WTC11 (cell line): Measurements from ENCODE around the gene CLSTN2. TPM values are rescaled to one million over a fixed set of nuclear protein-coding genes. Genes with fewer than 3 reads are reported as not detected.

Experiments used
- ATAC-seq: fragments of 200-7000 bp; cut with Tn5 transposase; 2 replicates; pipeline ENCODE4 v1.10.0; 2021; ENCODE audit warnings: mild to moderate bottlenecking, moderate library complexity
- CTCF ChIA-PET: fragments of 300-600 bp; sonication (Branson Sonifier 250); formaldehyde crosslinking; loops from one replicate; lab custom pipeline; 2021; ENCODE audit warnings: antibody characterized with exemption; lab: Charles Lee
- POLR2A ChIA-PET: fragments of 350-600 bp; sonication (Branson Sonifier 250); formaldehyde crosslinking; loops from one replicate; lab custom pipeline; 2021; ENCODE audit warnings: antibody characterized with exemption; lab: Charles Lee
- DNase-seq: peaks from one replicate; pipeline ENCODE4 v3.0.0; 2021; ENCODE audit warnings: low spot score
- H3K27ac Mint-ChIP-seq: 2 replicates; pipeline ENCODE4 v1.8.0; 2021; ENCODE audit warnings: mixed read lengths
- H3K27me3 Mint-ChIP-seq: 2 replicates; pipeline ENCODE4 v1.8.0; 2021; ENCODE audit warnings: low read depth, mild to moderate bottlenecking, moderate library complexity, mixed read lengths
- H3K36me3 Mint-ChIP-seq: 2 replicates; pipeline ENCODE4 v1.8.0; 2021; ENCODE audit warnings: mixed read lengths
- H3K4me1 Mint-ChIP-seq: 2 replicates; pipeline ENCODE4 v1.8.0; 2022; ENCODE audit warnings: mixed read lengths
- H3K4me3 Mint-ChIP-seq: 2 replicates; pipeline ENCODE4 v1.8.0; 2021; ENCODE audit warnings: mild to moderate bottlenecking, moderate library complexity, mixed read lengths
- H3K9me3 Mint-ChIP-seq: 2 replicates; pipeline ENCODE4 v1.8.0; 2021; ENCODE audit warnings: mixed read lengths
- CBFB ChIP-seq: sonication (generic); formaldehyde crosslinking; IDR thresholded peaks from 2 replicates; pipeline ENCODE4 v1.8.1; 2022; ENCODE audit warnings: mild to moderate bottlenecking, low read depth, missing genetic modification reagents
- CTCF ChIP-seq: fragments of 200-600 bp; IDR thresholded peaks from 2 replicates; pipeline ENCODE4 v1.8.0; 2022; ENCODE audit warnings: antibody characterized with exemption
- E2F4 ChIP-seq: sonication (generic); formaldehyde crosslinking; IDR thresholded peaks from 2 replicates; pipeline ENCODE4 v1.8.1; 2022; ENCODE audit warnings: low read depth, mild to moderate bottlenecking, moderate library complexity, missing genetic modification reagents, borderline replicate concordance
- NFE2L1 ChIP-seq: sonication (generic); formaldehyde crosslinking; IDR thresholded peaks from 2 replicates; pipeline ENCODE4 v1.8.1; 2023; ENCODE audit warnings: missing genetic modification reagents
- NFYB ChIP-seq: sonication (generic); formaldehyde crosslinking; conservative IDR thresholded peaks from 2 replicates; pipeline ENCODE4 v1.8.0; 2022; ENCODE audit warnings: low read depth, missing genetic modification reagents
- RELA ChIP-seq: sonication (generic); formaldehyde crosslinking; IDR thresholded peaks from 2 replicates; pipeline ENCODE4 v1.8.1; 2022; ENCODE audit warnings: missing genetic modification reagents, mild to moderate bottlenecking, borderline replicate concordance
- SMAD3 ChIP-seq: sonication (generic); formaldehyde crosslinking; IDR thresholded peaks from 2 replicates; pipeline ENCODE4 v1.8.0; 2022; ENCODE audit warnings: missing genetic modification reagents, mild to moderate bottlenecking, borderline replicate concordance
- TEAD4 ChIP-seq: sonication (generic); formaldehyde crosslinking; IDR thresholded peaks from 2 replicates; pipeline ENCODE4 v1.8.0; 2022; ENCODE audit warnings: mild to moderate bottlenecking, missing genetic modification reagents
- TP53 ChIP-seq: sonication (generic); formaldehyde crosslinking; IDR thresholded peaks from 2 replicates; pipeline ENCODE4 v1.8.1; 2023; ENCODE audit warnings: mild to moderate bottlenecking, missing genetic modification reagents
- USF2 ChIP-seq: sonication (generic); formaldehyde crosslinking; IDR thresholded peaks from 2 replicates; pipeline ENCODE4 v1.8.1; 2023; ENCODE audit warnings: mild to moderate bottlenecking, missing genetic modification reagents, moderate library complexity
- ZNF121 ChIP-seq: sonication (generic); formaldehyde crosslinking; IDR thresholded peaks from 2 replicates; pipeline ENCODE4 v1.8.0; 2023; ENCODE audit warnings: missing genetic modification reagents
- ZNF416 ChIP-seq: fragments of 250-450 bp; sonication (Bioruptor Pico); IDR thresholded peaks from 2 replicates; pipeline ENCODE4 v1.9.0; 2021; ENCODE audit warnings: mild to moderate bottlenecking, inconsistent platforms
- ZNF532 ChIP-seq: fragments of 250-450 bp; sonication (Bioruptor Pico); IDR thresholded peaks from 2 replicates; pipeline ENCODE4 v1.9.0; 2021; ENCODE audit warnings: mild to moderate bottlenecking, borderline replicate concordance
- total RNA-seq: library from RNA; stranded (reverse); gene quantifications from 3 replicates; pipeline ENCODE4 v1.2.3, GENCODE V29; 2021
- TF ChIP-seq, protein P1 (sequence below): sonication (generic); formaldehyde crosslinking; IDR thresholded peaks from 2 replicates; pipeline ENCODE4 v1.8.0; 2022; ENCODE audit warnings: mild to moderate bottlenecking, missing genetic modification reagents

CLSTN2 gene
- total RNA-seq, 1 experiment from 2014 or later, result 0.35 TPM

- TF ChIP-seq E2F4 (CRISPR knock-in tag), result no peak
Observed at GRCh38 chr3:140244893-140245292, 309.9 kb downstream of the CLSTN2 start (continued).

GRCh38 chr3:140246578-140246977 lies 311.6 kb downstream of the CLSTN2 start:
- no peak overlapping the region for H3K4me3 Mint-ChIP-seq
- POLR2A ChIA-PET, result no interaction called here
- TF ChIP-seq NFE2L1 (CRISPR knock-in tag), result no peak
- H3K36me3 Mint-ChIP-seq, result no peaks in the 10 kb centered on the region
- no peak overlapping the region for H3K27ac Mint-ChIP-seq
- ATAC-seq (peak; percentile 85), DNase-seq (no peak)
- CTCF ChIA-PET, result no interaction called here
- peaks cover 32% of the 10 kb centered on the region for H3K4me1 Mint-ChIP-seq
- no peaks in the 10 kb centered on the region for H3K9me3 Mint-ChIP-seq
- H3K27me3 Mint-ChIP-seq, result no peaks in the 10 kb centered on the region

DNA sequence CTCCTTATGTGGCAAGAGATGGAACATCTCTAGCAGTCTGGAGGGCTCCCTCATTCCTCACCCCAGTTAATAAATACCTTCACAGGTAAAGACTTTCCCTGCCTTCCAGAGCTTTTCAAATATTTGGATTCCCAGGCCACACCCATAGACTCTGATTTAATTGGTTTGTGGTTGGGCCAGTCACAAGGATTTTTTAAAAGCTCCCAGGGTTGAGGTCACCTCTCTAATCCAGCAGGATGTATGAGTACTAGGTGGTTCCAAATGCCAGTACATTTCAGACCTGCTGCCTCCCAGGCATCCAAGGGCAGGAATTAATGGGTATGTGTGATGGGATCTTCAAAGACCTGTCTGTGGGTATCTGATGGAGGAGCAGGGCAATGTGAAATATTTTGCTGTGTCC lies 312.8 kb downstream of the CLSTN2 start:
- ChIA-PET CTCF (no interaction called here), POLR2A (no interaction called here)
- no peaks in the 10 kb centered on the region for H3K36me3 Mint-ChIP-seq
- ATAC-seq (no peak), DNase-seq (no peak)
- H3K4me1 Mint-ChIP-seq, result peaks cover 39% of the 10 kb centered on the region
- no peaks in the 10 kb centered on the region for H3K27me3 Mint-ChIP-seq
- no peak for TF ChIP-seq CTCF
- TF ChIP-seq SMAD3 (CRISPR knock-in tag), result no peak
- no peak for TF ChIP-seq RELA (CRISPR knock-in tag)
- TF ChIP-seq ZNF416, result no peak
- TF ChIP-seq ZNF532 (CRISPR knock-in tag), result no peak
- TF ChIP-seq, protein P1, sequence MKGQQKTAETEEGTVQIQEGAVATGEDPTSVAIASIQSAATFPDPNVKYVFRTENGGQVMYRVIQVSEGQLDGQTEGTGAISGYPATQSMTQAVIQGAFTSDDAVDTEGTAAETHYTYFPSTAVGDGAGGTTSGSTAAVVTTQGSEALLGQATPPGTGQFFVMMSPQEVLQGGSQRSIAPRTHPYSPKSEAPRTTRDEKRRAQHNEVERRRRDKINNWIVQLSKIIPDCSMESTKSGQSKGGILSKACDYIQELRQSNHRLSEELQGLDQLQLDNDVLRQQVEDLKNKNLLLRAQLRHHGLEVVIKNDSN (CRISPR knock-in tag), result no peak
- no peak for TF ChIP-seq TEAD4 (CRISPR knock-in tag)
- H3K9me3 Mint-ChIP-seq, result no peaks in the 10 kb centered on the region
- no peak overlapping the region for H3K4me3 Mint-ChIP-seq
- H3K27ac Mint-ChIP-seq, result no peak overlapping the region

DNA sequence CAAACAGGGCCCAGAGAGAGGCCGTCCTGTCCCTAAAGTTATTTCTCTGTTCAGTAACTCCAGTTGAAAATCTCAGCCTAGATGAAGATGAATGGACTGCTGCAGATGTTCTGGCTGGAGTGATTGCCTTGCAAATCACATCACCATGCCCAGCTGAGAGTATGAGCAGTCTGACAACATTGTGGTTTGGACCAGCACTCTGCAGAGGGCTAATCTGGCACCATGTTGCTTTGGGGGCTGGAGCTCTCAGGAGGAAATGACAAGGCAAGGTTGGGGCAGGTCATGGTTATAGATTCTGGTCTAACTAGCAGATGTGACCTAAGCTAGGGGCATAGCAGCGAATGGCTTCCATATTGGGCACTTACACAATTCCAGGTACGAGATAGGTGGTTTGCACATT lies 314.2 kb downstream of the CLSTN2 start:
- ATAC-seq (no peak), DNase-seq (no peak)
- ChIA-PET CTCF (no interaction called here), POLR2A (no interaction called here)
- H3K4me3 Mint-ChIP-seq, result no peak overlapping the region
- H3K36me3 Mint-ChIP-seq, result no peaks in the 10 kb centered on the region
- no peaks in the 10 kb centered on the region for H3K9me3 Mint-ChIP-seq
- H3K27me3 Mint-ChIP-seq, result no peaks in the 10 kb centered on the region
- peaks cover 39% of the 10 kb centered on the region for H3K4me1 Mint-ChIP-seq
- no peak overlapping the region for H3K27ac Mint-ChIP-seq
- TF ChIP-seq ZNF121 (CRISPR knock-in tag) (no peak), NFYB (no peak), TP53 (CRISPR knock-in tag) (no peak), CBFB (no peak), USF2 (CRISPR knock-in tag) (no peak)
